ENCODE results near the gene ARVCF. TPM values are rescaled to one million over a fixed set of nuclear protein-coding genes. Genes with fewer than 3 reads are reported as not detected.
"Not testable (repeated sequence)": the region's sequence is repeated elsewhere in the genome, so short reads cannot be mapped to it uniquely, and the experiment has no call there.

Gene ARVCF
- polyA plus RNA-seq, 3 donors from 2014 or later: 5.3 to 15.9 (median 5.3) TPM

- DNase-seq: no peak
- Mint-ChIP-seq H3K27me3 (ENCODE audit: low read depth in 3 of 3) (peaks cover 0 to 2% (median 0%) of the 10 kb centered on the region in 3 donors), H3K9me3 (peaks cover 6 to 14% (median 10%) of the 10 kb centered on the region in 6 donors), H3K4me1 (peaks cover 35 to 39% of the 10 kb centered on the region in 2 donors), H3K36me3 (peaks cover 15 to 26% (median 17%) of the 10 kb centered on the region in 3 donors), H3K4me3 (peak overlapping the region; percentile 90 to 95 (median 94)), H3K27ac (peak overlapping the region; percentile 74 to 95 (median 84))
These were observed 75.9 kb downstream of the ARVCF start for GRCh38 chr22:19940536-19941364.

- Mint-ChIP-seq H3K27ac (no peak overlapping the region), H3K4me3 (no peak overlapping the region), H3K36me3 (peaks cover 21 to 29% (median 22%) of the 10 kb centered on the region in 3 donors)
These were observed 78.8 kb downstream of the ARVCF start for GRCh38 chr22:19937616-19938473.

GRCh38 chr22:19936513-19936912 is 80.1 kb downstream of the ARVCF start:
- H3K27me3 Mint-ChIP-seq (ENCODE audit: low read depth in 3 of 3): peaks cover 0 to 2% (median 2%) of the 10 kb centered on the region in 3 donors
- H3K27ac Mint-ChIP-seq: no peak overlapping the region
- H3K36me3 Mint-ChIP-seq: peaks cover 21 to 29% (median 22%) of the 10 kb centered on the region in 3 donors
- H3K9me3 Mint-ChIP-seq: peaks cover 7 to 20% (median 16%) of the 10 kb centered on the region in 6 donors
- no peak for DNase-seq
- no peak overlapping the region for H3K4me3 Mint-ChIP-seq
- H3K4me1 Mint-ChIP-seq: peaks cover 15 to 16% of the 10 kb centered on the region in 2 donors

More at GRCh38 chr22:19937616-19938473, 78.8 kb downstream of the ARVCF start:
- peaks cover 7 to 20% (median 16%) of the 10 kb centered on the region in 6 donors for H3K9me3 Mint-ChIP-seq
- H3K27me3 Mint-ChIP-seq (ENCODE audit: low read depth in 3 of 3): peaks cover 0 to 2% (median 2%) of the 10 kb centered on the region in 3 donors
- peaks cover 25 to 27% of the 10 kb centered on the region in 2 donors for H3K4me1 Mint-ChIP-seq
- no peak for DNase-seq

GRCh38 chr22:19935123-19935718 is 81.4 kb downstream of the ARVCF start:
- H3K4me1 Mint-ChIP-seq; H3K27me3 Mint-ChIP-seq (ENCODE audit: low read depth in 3 of 3); DNase-seq; H3K4me3 Mint-ChIP-seq: not testable (repeated sequence)
- Mint-ChIP-seq H3K36me3 (peaks cover 22 to 29% (median 25%) of the 10 kb centered on the region in 3 donors), H3K9me3 (peaks cover 7 to 20% (median 16%) of the 10 kb centered on the region in 6 donors), H3K27ac (peak overlapping the region in 1 of 6 donors; percentile 24)

- H3K4me1 Mint-ChIP-seq: peaks cover 2 to 4% of the 10 kb centered on the region in 2 donors
- no peak overlapping the region for H3K27ac Mint-ChIP-seq
- peaks cover 0 to 2% (median 2%) of the 10 kb centered on the region in 3 donors for H3K27me3 Mint-ChIP-seq (ENCODE audit: low read depth in 3 of 3)
- peaks cover 7 to 20% (median 16%) of the 10 kb centered on the region in 6 donors for H3K9me3 Mint-ChIP-seq
- H3K36me3 Mint-ChIP-seq: peaks cover 21 to 29% (median 25%) of the 10 kb centered on the region in 3 donors
- no peak overlapping the region for H3K4me3 Mint-ChIP-seq
- no peak for DNase-seq
These were observed 83.0 kb downstream of the ARVCF start for GRCh38 chr22:19933341-19934241.

- peak overlapping the region in 1 of 6 donors; percentile 12 for H3K27ac Mint-ChIP-seq
- peaks cover 22 to 29% (median 23%) of the 10 kb centered on the region in 3 donors for H3K36me3 Mint-ChIP-seq
- peaks cover 0 to 2% (median 2%) of the 10 kb centered on the region in 3 donors for H3K27me3 Mint-ChIP-seq (ENCODE audit: low read depth in 3 of 3)
- peaks cover 5 to 20% (median 16%) of the 10 kb centered on the region in 6 donors for H3K9me3 Mint-ChIP-seq
- peaks cover 2 to 4% of the 10 kb centered on the region in 2 donors for H3K4me1 Mint-ChIP-seq
- DNase-seq: no peak
- no peak overlapping the region for H3K4me3 Mint-ChIP-seq
These were observed 84.0 kb downstream of the ARVCF start for GRCh38 chr22:19932367-19933206.

- H3K36me3 Mint-ChIP-seq: peaks cover 14 to 22% (median 16%) of the 10 kb centered on the region in 3 donors
- H3K27me3 Mint-ChIP-seq (ENCODE audit: low read depth in 3 of 3): peaks cover 0 to 2% (median 0%) of the 10 kb centered on the region in 3 donors
- peaks cover 2 to 4% of the 10 kb centered on the region in 2 donors for H3K4me1 Mint-ChIP-seq
- no peak for DNase-seq
- H3K27ac Mint-ChIP-seq: no peak overlapping the region
- H3K4me3 Mint-ChIP-seq: no peak overlapping the region
- peaks cover 4 to 14% (median 13%) of the 10 kb centered on the region in 6 donors for H3K9me3 Mint-ChIP-seq
These were observed 85.1 kb downstream of the ARVCF start for GRCh38 chr22:19931514-19931913.

- H3K4me3 Mint-ChIP-seq: no peak overlapping the region
- H3K27me3 Mint-ChIP-seq (ENCODE audit: low read depth in 3 of 3): peaks cover 0 to 2% (median 0%) of the 10 kb centered on the region in 3 donors
- H3K4me1 Mint-ChIP-seq: peaks cover 2 to 4% of the 10 kb centered on the region in 2 donors
- DNase-seq: no peak
- peaks cover 0 to 7% (median 6%) of the 10 kb centered on the region in 6 donors for H3K9me3 Mint-ChIP-seq
- H3K36me3 Mint-ChIP-seq: peaks cover 7 to 15% (median 9%) of the 10 kb centered on the region in 3 donors
- no peak overlapping the region for H3K27ac Mint-ChIP-seq
These were observed 85.8 kb downstream of the ARVCF start for GRCh38 chr22:19930551-19931486.

- H3K27ac Mint-ChIP-seq: peak overlapping the region in 1 of 6 donors; percentile 67
- H3K4me3 Mint-ChIP-seq: no peak overlapping the region
- peaks cover 0 to 2% (median 0%) of the 10 kb centered on the region in 3 donors for H3K27me3 Mint-ChIP-seq (ENCODE audit: low read depth in 3 of 3)
- peaks cover 0 to 2% of the 10 kb centered on the region in 2 donors for H3K4me1 Mint-ChIP-seq
- H3K9me3 Mint-ChIP-seq: no peaks in the 10 kb centered on the region
- no peak for DNase-seq
- peaks cover 0 to 8% (median 4%) of the 10 kb centered on the region in 3 donors for H3K36me3 Mint-ChIP-seq
These were observed 86.8 kb downstream of the ARVCF start for GRCh38 chr22:19929586-19930550.

GRCh38 chr22:19928207-19928606 is 88.4 kb downstream of the ARVCF start:
- Mint-ChIP-seq H3K27me3 (ENCODE audit: low read depth in 3 of 3) (peaks cover 0 to 1% (median 0%) of the 10 kb centered on the region in 3 donors), H3K27ac (no peak overlapping the region), H3K4me3 (no peak overlapping the region), H3K9me3 (no peaks in the 10 kb centered on the region), H3K4me1 (peaks cover 2 to 5% of the 10 kb centered on the region in 2 donors), H3K36me3 (peaks cover 0 to 14% (median 9%) of the 10 kb centered on the region in 3 donors)
- DNase-seq: no peak
